ENCODE data around the gene ISY1. TPM values are rescaled to one million over a fixed set of nuclear protein-coding genes. Genes with fewer than 3 reads are reported as not detected.

ISY1 gene
- total RNA-seq, 1 experiment from 2014 or later: 43.6 TPM

DNA sequence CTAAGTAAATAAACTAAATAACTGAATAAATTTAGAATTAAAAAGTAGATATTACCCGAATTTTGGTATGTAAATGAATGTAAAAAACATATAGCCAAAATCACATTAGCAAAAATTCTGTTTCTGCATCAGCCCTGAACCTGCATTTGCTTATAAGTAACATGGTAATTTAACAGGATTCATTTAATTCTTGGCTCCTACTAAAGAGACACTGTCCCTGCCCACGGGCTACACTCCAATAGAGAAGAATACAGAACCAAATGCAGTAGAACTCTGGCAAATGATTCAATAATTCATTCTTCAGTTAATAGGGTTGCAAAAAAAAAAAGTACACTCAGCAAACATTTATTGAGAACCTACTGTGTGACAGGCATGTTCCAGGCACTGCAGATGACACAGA is 43.6 kb upstream of the ISY1 start (continued):
- no peak for TF ChIP-seq FOSL1 (IDR thresholded peaks at IDR 0.05; ENCODE audit: low read depth)

DNA sequence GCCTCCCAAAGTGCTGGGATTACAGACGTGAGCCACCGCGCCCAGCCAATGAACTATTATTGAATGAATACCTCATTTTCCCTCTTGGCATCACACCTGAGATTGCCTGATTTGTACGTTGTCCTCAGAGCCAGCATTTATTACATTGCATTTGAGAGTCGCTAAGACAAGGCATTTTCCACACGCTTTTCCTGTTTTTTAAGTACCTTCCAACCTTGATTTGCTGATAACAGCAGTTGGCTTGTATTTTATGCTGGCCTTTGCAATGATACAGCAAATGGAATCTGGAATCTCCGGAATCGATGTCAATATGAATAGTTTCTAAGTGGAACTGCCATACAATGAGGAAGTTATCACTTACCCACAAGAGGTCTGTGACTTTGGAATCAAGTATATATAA is 38.5 kb upstream of the ISY1 start:
- no peaks in the 10 kb centered on the region for H3K79me2 ChIP-seq (ENCODE audit: insufficient read depth, low read length)
- DNase-seq (ENCODE audit: low read depth, low spot score) (no peak), ATAC-seq (no peak)
- H3K4me1 ChIP-seq (ENCODE audit: control insufficient read depth in 1 of 2, insufficient read depth in 2 of 2, low read length in 2 of 2): peaks cover 0 to 7% of the 10 kb centered on the region in 2 experiments; a peak in 2 of 4 replicates
- no peak overlapping the region for H3K4me2 ChIP-seq (ENCODE audit: low read length)
- no peaks in the 10 kb centered on the region for H3K9me2 ChIP-seq (ENCODE audit: insufficient read depth)
- no peaks in the 10 kb centered on the region for H3K36me3 ChIP-seq (ENCODE audit: control insufficient read depth in 1 of 2, insufficient read depth in 2 of 2, low read length in 2 of 2)
- ChIA-PET POLR2A (interaction anchor here (1.0 kb wide), 1 partner anchor 12 kb away, joined by 4 read pairs; no protein-coding TSS in a partner anchor), RAD21 (ENCODE audit: low non-redundant PET in 1 of 2, low total read pairs in 2 of 2, uncharacterized antibody in 2 of 2, unreplicated experiment in 2 of 2) (no interaction called here), CTCF (interaction anchor here (0.7 kb wide), 1 partner anchor 26 kb away, joined by 3 read pairs; no protein-coding TSS in a partner anchor)
- no peak overlapping the region for H3K9ac ChIP-seq (ENCODE audit: low read length)
- H3K27me3 ChIP-seq (ENCODE audit: insufficient read depth, low read length): no peaks in the 10 kb centered on the region
- no peak overlapping the region for H2AFZ ChIP-seq (ENCODE audit: low read depth, low read length, poor library complexity, severe bottlenecking)
- no peak overlapping the region for H3K4me3 ChIP-seq (replicated peaks in 1 of 2; ENCODE audit: low read depth in 1 of 2, low read length in 2 of 2)
- TF ChIP-seq CBX3 (IDR thresholded peaks at IDR 0.05; ENCODE audit: low read depth) (no peak), YY1 (IDR thresholded peaks at IDR 0.05; ENCODE audit: extremely low read depth, insufficient replicate concordance, low read depth, low read length) (no peak), SIN3A (IDR thresholded peaks at IDR 0.05; ENCODE audit: low read depth) (no peak), ZFX (IDR thresholded peaks at IDR 0.05) (no peak), ELF1 (IDR thresholded peaks at IDR 0.05; ENCODE audit: borderline replicate concordance, low read depth) (no peak), SP1 (IDR thresholded peaks at IDR 0.05; ENCODE audit: low read depth) (no peak), EZH2phosphoT487 (IDR thresholded peaks at IDR 0.05; ENCODE audit: borderline replicate concordance) (no peak), TCF7L2 (IDR thresholded peaks at IDR 0.05; ENCODE audit: borderline replicate concordance, extremely low read depth, insufficient read depth, insufficient read length) (no peak), RAD21 (IDR thresholded peaks at IDR 0.05; ENCODE audit: low read depth) (no peak), EZH2 (IDR thresholded peaks at IDR 0.05) (no peak), JUND (IDR thresholded peaks at IDR 0.05) (no peak), FOSL1 (IDR thresholded peaks at IDR 0.05; ENCODE audit: low read depth) (no peak), POLR2AphosphoS5 (IDR thresholded peaks at IDR 0.05; ENCODE audit: low read depth, low read length) (no peak)
- TF ChIP-seq, protein P1, sequence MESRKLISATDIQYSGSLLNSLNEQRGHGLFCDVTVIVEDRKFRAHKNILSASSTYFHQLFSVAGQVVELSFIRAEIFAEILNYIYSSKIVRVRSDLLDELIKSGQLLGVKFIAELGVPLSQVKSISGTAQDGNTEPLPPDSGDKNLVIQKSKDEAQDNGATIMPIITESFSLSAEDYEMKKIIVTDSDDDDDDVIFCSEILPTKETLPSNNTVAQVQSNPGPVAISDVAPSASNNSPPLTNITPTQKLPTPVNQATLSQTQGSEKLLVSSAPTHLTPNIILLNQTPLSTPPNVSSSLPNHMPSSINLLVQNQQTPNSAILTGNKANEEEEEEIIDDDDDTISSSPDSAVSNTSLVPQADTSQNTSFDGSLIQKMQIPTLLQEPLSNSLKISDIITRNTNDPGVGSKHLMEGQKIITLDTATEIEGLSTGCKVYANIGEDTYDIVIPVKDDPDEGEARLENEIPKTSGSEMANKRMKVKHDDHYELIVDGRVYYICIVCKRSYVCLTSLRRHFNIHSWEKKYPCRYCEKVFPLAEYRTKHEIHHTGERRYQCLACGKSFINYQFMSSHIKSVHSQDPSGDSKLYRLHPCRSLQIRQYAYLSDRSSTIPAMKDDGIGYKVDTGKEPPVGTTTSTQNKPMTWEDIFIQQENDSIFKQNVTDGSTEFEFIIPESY (IDR thresholded peaks at IDR 0.05; ENCODE audit: extremely low read depth, insufficient replicate concordance, low read length): no peak
- TF ChIP-seq, protein P2, sequence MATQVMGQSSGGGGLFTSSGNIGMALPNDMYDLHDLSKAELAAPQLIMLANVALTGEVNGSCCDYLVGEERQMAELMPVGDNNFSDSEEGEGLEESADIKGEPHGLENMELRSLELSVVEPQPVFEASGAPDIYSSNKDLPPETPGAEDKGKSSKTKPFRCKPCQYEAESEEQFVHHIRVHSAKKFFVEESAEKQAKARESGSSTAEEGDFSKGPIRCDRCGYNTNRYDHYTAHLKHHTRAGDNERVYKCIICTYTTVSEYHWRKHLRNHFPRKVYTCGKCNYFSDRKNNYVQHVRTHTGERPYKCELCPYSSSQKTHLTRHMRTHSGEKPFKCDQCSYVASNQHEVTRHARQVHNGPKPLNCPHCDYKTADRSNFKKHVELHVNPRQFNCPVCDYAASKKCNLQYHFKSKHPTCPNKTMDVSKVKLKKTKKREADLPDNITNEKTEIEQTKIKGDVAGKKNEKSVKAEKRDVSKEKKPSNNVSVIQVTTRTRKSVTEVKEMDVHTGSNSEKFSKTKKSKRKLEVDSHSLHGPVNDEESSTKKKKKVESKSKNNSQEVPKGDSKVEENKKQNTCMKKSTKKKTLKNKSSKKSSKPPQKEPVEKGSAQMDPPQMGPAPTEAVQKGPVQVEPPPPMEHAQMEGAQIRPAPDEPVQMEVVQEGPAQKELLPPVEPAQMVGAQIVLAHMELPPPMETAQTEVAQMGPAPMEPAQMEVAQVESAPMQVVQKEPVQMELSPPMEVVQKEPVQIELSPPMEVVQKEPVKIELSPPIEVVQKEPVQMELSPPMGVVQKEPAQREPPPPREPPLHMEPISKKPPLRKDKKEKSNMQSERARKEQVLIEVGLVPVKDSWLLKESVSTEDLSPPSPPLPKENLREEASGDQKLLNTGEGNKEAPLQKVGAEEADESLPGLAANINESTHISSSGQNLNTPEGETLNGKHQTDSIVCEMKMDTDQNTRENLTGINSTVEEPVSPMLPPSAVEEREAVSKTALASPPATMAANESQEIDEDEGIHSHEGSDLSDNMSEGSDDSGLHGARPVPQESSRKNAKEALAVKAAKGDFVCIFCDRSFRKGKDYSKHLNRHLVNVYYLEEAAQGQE (IDR thresholded peaks at IDR 0.05; ENCODE audit: low read depth): no peak
- TF ChIP-seq, protein P3, sequence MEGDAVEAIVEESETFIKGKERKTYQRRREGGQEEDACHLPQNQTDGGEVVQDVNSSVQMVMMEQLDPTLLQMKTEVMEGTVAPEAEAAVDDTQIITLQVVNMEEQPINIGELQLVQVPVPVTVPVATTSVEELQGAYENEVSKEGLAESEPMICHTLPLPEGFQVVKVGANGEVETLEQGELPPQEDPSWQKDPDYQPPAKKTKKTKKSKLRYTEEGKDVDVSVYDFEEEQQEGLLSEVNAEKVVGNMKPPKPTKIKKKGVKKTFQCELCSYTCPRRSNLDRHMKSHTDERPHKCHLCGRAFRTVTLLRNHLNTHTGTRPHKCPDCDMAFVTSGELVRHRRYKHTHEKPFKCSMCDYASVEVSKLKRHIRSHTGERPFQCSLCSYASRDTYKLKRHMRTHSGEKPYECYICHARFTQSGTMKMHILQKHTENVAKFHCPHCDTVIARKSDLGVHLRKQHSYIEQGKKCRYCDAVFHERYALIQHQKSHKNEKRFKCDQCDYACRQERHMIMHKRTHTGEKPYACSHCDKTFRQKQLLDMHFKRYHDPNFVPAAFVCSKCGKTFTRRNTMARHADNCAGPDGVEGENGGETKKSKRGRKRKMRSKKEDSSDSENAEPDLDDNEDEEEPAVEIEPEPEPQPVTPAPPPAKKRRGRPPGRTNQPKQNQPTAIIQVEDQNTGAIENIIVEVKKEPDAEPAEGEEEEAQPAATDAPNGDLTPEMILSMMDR (IDR thresholded peaks at IDR 0.05 in 2 of 3, conservative IDR thresholded peaks at IDR 0.05 in 1 of 3; ENCODE audit: borderline replicate concordance in 1 of 3, insufficient read depth in 1 of 3, low read depth in 2 of 3, low read length in 2 of 3): no peak
- TF ChIP-seq, protein P4, sequence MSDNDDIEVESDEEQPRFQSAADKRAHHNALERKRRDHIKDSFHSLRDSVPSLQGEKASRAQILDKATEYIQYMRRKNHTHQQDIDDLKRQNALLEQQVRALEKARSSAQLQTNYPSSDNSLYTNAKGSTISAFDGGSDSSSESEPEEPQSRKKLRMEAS (IDR thresholded peaks at IDR 0.05): no peak
- BruUV-seq (replicated peaks): no TSS peak
- intact Hi-C loops (cut with micrococcal nuclease): no loop called here
- H3K9me3 ChIP-seq (ENCODE audit: control insufficient read depth in 1 of 2, insufficient read depth in 1 of 2, low read depth in 1 of 2, low read length in 2 of 2): no peaks in the 10 kb centered on the region
- H3K27ac ChIP-seq (ENCODE audit: low read depth, low read length): no peak overlapping the region
- H4K20me1 ChIP-seq (ENCODE audit: insufficient read depth): no peaks in the 10 kb centered on the region

Data from HCT116 (cell line).